ENCODE measurements around the gene SORBS2. TPM values are rescaled to one million over a fixed set of nuclear protein-coding genes. Genes with fewer than 3 reads are reported as not detected.

Gene SORBS2
- total and polyA plus RNA-seq, 4 donors, result 11.2 to 70.4 (median 26.4) TPM

DNA sequence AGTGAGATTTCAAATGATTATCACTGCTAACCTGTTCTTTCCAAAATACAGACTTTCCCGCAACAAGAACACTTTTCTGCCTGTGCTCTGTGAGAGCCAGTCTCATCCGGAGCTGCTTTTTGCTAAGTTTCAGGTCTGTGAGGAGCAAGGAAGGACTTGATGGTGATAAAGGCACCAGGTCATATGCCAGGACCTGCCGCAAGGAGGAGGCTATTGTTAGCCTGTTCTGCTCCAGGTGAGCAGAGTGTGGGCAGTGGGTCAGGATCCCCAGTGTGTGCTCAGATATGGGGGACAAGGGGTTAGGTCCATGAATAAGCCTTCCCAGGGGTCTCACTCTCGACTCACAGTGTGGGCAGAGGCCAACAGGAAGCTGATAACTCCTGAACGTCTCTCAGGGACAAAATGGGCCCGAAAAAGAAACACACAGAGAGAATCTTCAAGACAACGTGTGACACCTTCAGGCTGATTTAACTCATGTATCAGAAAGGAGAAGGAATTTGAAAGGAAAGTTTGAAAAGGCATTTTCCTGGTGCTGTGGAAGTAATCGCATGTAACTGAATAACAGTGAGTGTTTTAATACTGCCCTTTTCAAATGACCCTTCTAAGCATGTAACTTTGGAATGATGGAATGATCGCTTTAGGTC lies 219.0 kb downstream of the SORBS2 start:
- 73 to 78% methylated on average over 9 of the region's 9 CpGs for WGBS, 2 donors

DNA sequence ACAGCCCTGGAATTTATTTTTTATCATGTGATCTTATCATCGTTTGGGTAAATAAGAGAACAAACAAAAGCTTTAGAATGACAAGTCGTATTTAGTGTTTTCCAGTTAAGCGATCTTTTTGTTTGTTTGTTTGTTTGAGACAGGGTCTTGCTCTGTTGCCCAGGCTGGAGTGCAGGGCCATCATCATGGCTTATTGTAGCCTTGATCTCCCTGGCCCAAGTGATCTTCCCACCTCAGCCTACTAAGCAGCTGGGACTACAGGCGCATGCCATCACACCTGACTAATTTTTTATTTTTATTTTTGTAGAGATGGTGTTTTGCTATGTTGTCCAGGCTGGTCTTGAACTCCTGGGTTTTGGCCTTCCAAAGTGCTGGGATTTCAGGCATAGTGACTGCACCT lies 219.6 kb downstream of the SORBS2 start:
- DNase-seq, result no peak
- 78 to 86% methylated on average over 4 of the region's 4 CpGs for WGBS, 2 donors
- ATAC-seq (ENCODE audit: insufficient read depth, low FRiP score), result no peak
- peaks cover 0 to 2% (median 0%) of the 10 kb centered on the region in 3 donors for H3K27me3 ChIP-seq (ENCODE audit: control insufficient read depth in 3 of 3, insufficient read depth in 3 of 3, low read length in 2 of 3)
- no peak overlapping the region for H3K9ac ChIP-seq (ENCODE audit: insufficient read depth in 1 of 2, low read length in 2 of 2)
- H3K4me1 ChIP-seq (ENCODE audit: control insufficient read depth in 5 of 5, insufficient read depth in 5 of 5, low read length in 5 of 5), result peaks cover 0 to 17% (median 4%) of the 10 kb centered on the region in 5 donors
- no peaks in the 10 kb centered on the region for H3K9me3 ChIP-seq (ENCODE audit: control insufficient read depth in 4 of 4, insufficient read depth in 3 of 4, low read length in 3 of 4)
- peak overlapping the region in 1 of 2 donors; percentile 2 for H3K27ac ChIP-seq (ENCODE audit: low read depth in 1 of 2, low read length in 1 of 2)
- TF ChIP-seq, protein P1, sequence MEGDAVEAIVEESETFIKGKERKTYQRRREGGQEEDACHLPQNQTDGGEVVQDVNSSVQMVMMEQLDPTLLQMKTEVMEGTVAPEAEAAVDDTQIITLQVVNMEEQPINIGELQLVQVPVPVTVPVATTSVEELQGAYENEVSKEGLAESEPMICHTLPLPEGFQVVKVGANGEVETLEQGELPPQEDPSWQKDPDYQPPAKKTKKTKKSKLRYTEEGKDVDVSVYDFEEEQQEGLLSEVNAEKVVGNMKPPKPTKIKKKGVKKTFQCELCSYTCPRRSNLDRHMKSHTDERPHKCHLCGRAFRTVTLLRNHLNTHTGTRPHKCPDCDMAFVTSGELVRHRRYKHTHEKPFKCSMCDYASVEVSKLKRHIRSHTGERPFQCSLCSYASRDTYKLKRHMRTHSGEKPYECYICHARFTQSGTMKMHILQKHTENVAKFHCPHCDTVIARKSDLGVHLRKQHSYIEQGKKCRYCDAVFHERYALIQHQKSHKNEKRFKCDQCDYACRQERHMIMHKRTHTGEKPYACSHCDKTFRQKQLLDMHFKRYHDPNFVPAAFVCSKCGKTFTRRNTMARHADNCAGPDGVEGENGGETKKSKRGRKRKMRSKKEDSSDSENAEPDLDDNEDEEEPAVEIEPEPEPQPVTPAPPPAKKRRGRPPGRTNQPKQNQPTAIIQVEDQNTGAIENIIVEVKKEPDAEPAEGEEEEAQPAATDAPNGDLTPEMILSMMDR (IDR thresholded peaks at IDR 0.05; ENCODE audit: control extremely low read depth, extremely low read depth), result no peak
- H3K36me3 ChIP-seq (ENCODE audit: control insufficient read depth in 4 of 4, insufficient read depth in 4 of 4, low read length in 4 of 4), result no peaks in the 10 kb centered on the region
- H3K4me3 ChIP-seq, result no peak overlapping the region

More for the DNA sequence above, 219.0 kb downstream of the SORBS2 start:
- H3K27me3 ChIP-seq (ENCODE audit: control insufficient read depth in 3 of 3, insufficient read depth in 3 of 3, low read length in 2 of 3), result peaks cover 0 to 2% (median 0%) of the 10 kb centered on the region in 3 donors
- no peak overlapping the region for H3K9ac ChIP-seq (ENCODE audit: insufficient read depth in 1 of 2, low read length in 2 of 2)
- TF ChIP-seq, protein P1 (IDR thresholded peaks at IDR 0.05; ENCODE audit: control extremely low read depth, extremely low read depth), result no peak
- peak in 2 of 3 donors; percentile 19 to 34 for DNase-seq
- no peaks in the 10 kb centered on the region for H3K9me3 ChIP-seq (ENCODE audit: control insufficient read depth in 4 of 4, insufficient read depth in 3 of 4, low read length in 3 of 4)
- H3K4me3 ChIP-seq, result no peak overlapping the region
- no peak for ATAC-seq (ENCODE audit: insufficient read depth, low FRiP score)
- no peaks in the 10 kb centered on the region for H3K36me3 ChIP-seq (ENCODE audit: control insufficient read depth in 4 of 4, insufficient read depth in 4 of 4, low read length in 4 of 4)
- H3K4me1 ChIP-seq (ENCODE audit: control insufficient read depth in 5 of 5, insufficient read depth in 5 of 5, low read length in 5 of 5), result peaks cover 0 to 11% (median 4%) of the 10 kb centered on the region in 5 donors
- H3K27ac ChIP-seq (ENCODE audit: low read depth in 1 of 2, low read length in 1 of 2), result peak overlapping the region in 1 of 2 donors; percentile 2

GRCh38 chr4:185591679-185592141 lies 220.3 kb downstream of the SORBS2 start:
- H3K27me3 ChIP-seq (ENCODE audit: control insufficient read depth in 3 of 3, insufficient read depth in 3 of 3, low read length in 2 of 3), result peaks cover 0 to 2% (median 0%) of the 10 kb centered on the region in 3 donors
- peaks cover 0 to 24% (median 6%) of the 10 kb centered on the region in 5 donors for H3K4me1 ChIP-seq (ENCODE audit: control insufficient read depth in 5 of 5, insufficient read depth in 5 of 5, low read length in 5 of 5)
- peaks cover 0 to 6% (median 0%) of the 10 kb centered on the region in 4 donors for H3K36me3 ChIP-seq (ENCODE audit: control insufficient read depth in 4 of 4, insufficient read depth in 4 of 4, low read length in 4 of 4)
- no peaks in the 10 kb centered on the region for H3K9me3 ChIP-seq (ENCODE audit: control insufficient read depth in 4 of 4, insufficient read depth in 3 of 4, low read length in 3 of 4)
- TF ChIP-seq, protein P1 (IDR thresholded peaks at IDR 0.05; ENCODE audit: control extremely low read depth, extremely low read depth), result no peak
- peak overlapping the region in 1 of 2 donors; percentile 54 for H3K27ac ChIP-seq (ENCODE audit: low read depth in 1 of 2, low read length in 1 of 2)
- H3K4me3 ChIP-seq, result no peak overlapping the region
- DNase-seq (no peak), ATAC-seq (ENCODE audit: insufficient read depth, low FRiP score) (no peak)
- no peak overlapping the region for H3K9ac ChIP-seq (ENCODE audit: insufficient read depth in 1 of 2, low read length in 2 of 2)
- 45 to 54% methylated on average over 4 of the region's 4 CpGs for WGBS, 2 donors
